GM21515 (cell line): ENCODE results near the gene GTF2I.
"Not testable (repeated sequence)": the region's sequence is repeated elsewhere in the genome, so short reads cannot be mapped to it uniquely, and the experiment has no call there.

Experiments
- ATAC-seq: cut with Tn5 transposase; IDR thresholded peaks from one replicate; pipeline ENCODE4 v1.9.1; 2021; ENCODE audit not compliant: unreplicated experiment

GTF2I gene

GRCh38 chr7:74657692-74658177 is at the start of gene GTF2I:
Gene GTF2I, plus strand, starts transcription at chr7:74657718. Its CDS starts 31,411 bp downstream, at chr7:74689129.
- peak; percentile 13 for ATAC-seq

- no peak for ATAC-seq
Measured at GRCh38 chr7:74612015-74612829, 45.3 kb upstream of the GTF2I start.

GRCh38 chr7:74615933-74616780 is 41.4 kb upstream of the GTF2I start:
- ATAC-seq, result no peak

GRCh38 chr7:74617180-74617744 is 40.3 kb upstream of the GTF2I start:
- ATAC-seq, result no peak

- ATAC-seq, result no peak
Measured at GRCh38 chr7:74619235-74619860, 38.2 kb upstream of the GTF2I start.

- ATAC-seq, result no peak
Measured at GRCh38 chr7:74622228-74622749, 35.2 kb upstream of the GTF2I start.

- no peak for ATAC-seq
Measured at GRCh38 chr7:74623135-74623534, 34.4 kb upstream of the GTF2I start.

- ATAC-seq, result no peak
Measured at GRCh38 chr7:74625446-74625845, 32.1 kb upstream of the GTF2I start.

- no peak for ATAC-seq
Measured at GRCh38 chr7:74627661-74628411, 29.7 kb upstream of the GTF2I start.

- ATAC-seq, result no peak
Measured at GRCh38 chr7:74632505-74632904, 25.0 kb upstream of the GTF2I start.

- ATAC-seq, result no peak
Measured at GRCh38 chr7:74633451-74633921, 24.0 kb upstream of the GTF2I start.

- ATAC-seq, result no peak
Measured at GRCh38 chr7:74637745-74638144, 19.8 kb upstream of the GTF2I start.

GRCh38 chr7:74650055-74650454 is 7.5 kb upstream of the GTF2I start:
- ATAC-seq, result peak; percentile 73

- ATAC-seq, result not testable (repeated sequence)
Measured at GRCh38 chr7:74650493-74651132, 6.9 kb upstream of the GTF2I start.

- not testable (repeated sequence) for ATAC-seq
Measured at GRCh38 chr7:74651133-74651504, 6.4 kb upstream of the GTF2I start.

- ATAC-seq, result no peak
Measured at GRCh38 chr7:74653686-74654181, 3.8 kb upstream of the GTF2I start.

GRCh38 chr7:74654811-74655210 is 2.7 kb upstream of the GTF2I start:
- no peak for ATAC-seq

GRCh38 chr7:74655324-74655723 is 2.2 kb upstream of the GTF2I start:
- no peak for ATAC-seq

- ATAC-seq, result no peak
Measured at GRCh38 chr7:74655768-74656440, 1.6 kb upstream of the GTF2I start.
